Lung (tissue), 12 donors: ENCODE results near the gene PRM3. TPM values are rescaled to one million over a fixed set of nuclear protein-coding genes. Genes with fewer than 3 reads are reported as not detected.

ENCODE experiments used
- ATAC-seq: fragments of 200-7000 bp; cut with Tn5 transposase; one replicate; pipeline ENCODE4 v1.9.1; 2020; ENCODE audit warnings: moderate number of reproducible peaks; ENCODE audit not compliant: insufficient read depth, low FRiP score
- DNase-seq, 3 donors: peaks; one replicate each; pipeline ENCODE4 v3.0.0-alpha.2; 2013 to 2017
- H3K27ac ChIP-seq, 2 donors: one replicate each; pipeline ENCODE4 v1.5.1; 2013; ENCODE audit warnings: mild to moderate bottlenecking in 2 of 2, moderate library complexity in 2 of 2, control low read depth in 1 of 2, inconsistent platforms in 1 of 2, low read depth in 1 of 2, low read length in 1 of 2
- H3K27me3 ChIP-seq, 3 donors: one replicate each; pipeline ENCODE4 v1.5.1; 2013; ENCODE audit warnings: low read length in 2 of 3; ENCODE audit not compliant: control insufficient read depth in 3 of 3, insufficient read depth in 3 of 3
- H3K36me3 ChIP-seq, 4 donors: one replicate each; pipeline ENCODE4 v1.5.1; 2013; ENCODE audit warnings: low read length in 4 of 4, mild to moderate bottlenecking in 1 of 4, moderate library complexity in 1 of 4; ENCODE audit not compliant: control insufficient read depth in 4 of 4, insufficient read depth in 4 of 4
- H3K4me1 ChIP-seq, 5 donors: one replicate each; pipeline ENCODE4 v1.5.1; 2013; ENCODE audit warnings: low read length in 5 of 5, mild to moderate bottlenecking in 2 of 5, moderate library complexity in 1 of 5; ENCODE audit not compliant: control insufficient read depth in 5 of 5, insufficient read depth in 5 of 5
- H3K4me3 ChIP-seq: one replicate; pipeline ENCODE4 v1.5.1; 2013; ENCODE audit warnings: mild to moderate bottlenecking, control low read depth, moderate library complexity
- H3K9ac ChIP-seq, 2 donors: one replicate each; pipeline ENCODE4 v1.5.1; 2013; ENCODE audit warnings: low read length in 2 of 2, control low read depth in 1 of 2; ENCODE audit not compliant: insufficient read depth in 1 of 2
- H3K9me3 ChIP-seq, 4 donors: one replicate each; pipeline ENCODE4 v1.5.1; 2013; ENCODE audit warnings: low read length in 3 of 4, mild to moderate bottlenecking in 1 of 4, moderate library complexity in 1 of 4; ENCODE audit not compliant: control insufficient read depth in 4 of 4, insufficient read depth in 3 of 4
- WGBS, 2 donors: extraction: QIAGEN DNeasy Blood & Tissue Kit; methylation state at CpG; one replicate each; pipeline ENCODE4 v1.1.7; 2013; 5-methylcytosine and 5-hydroxymethylcytosine counted together
- polyA plus RNA-seq, 2 donors: library from polyadenylated mRNA; stranded (reverse); fragments of 200-250 nt; gene quantifications; one replicate each; pipeline ENCODE4 v1.2.1, GENCODE V29; 2013
- total RNA-seq, 2 donors: library from RNA; depleted of rRNA in 1 of 2; stranded (reverse); fragments of >200 nt in 1 of 2; gene quantifications; one replicate each; pipeline ENCODE4 v1.2.1, GENCODE V29; 2014 to 2021
- TF ChIP-seq, protein P1 (sequence below): IDR thresholded peaks from 2 replicates; pipeline ENCODE4 v1.5.1; 2012; ENCODE audit warnings: mild to moderate bottlenecking; ENCODE audit errors: control extremely low read depth, extremely low read depth
- donor health status: control.
- donor health status: control.
- donor health status: Bipolar disorder and iron deficiency.
- donor health status: healthy.
- donor health status: DM: yes; HTN: yes; CAD: no.

The PRM3 gene
- total and polyA plus RNA-seq, 4 donors: not detected

DNA sequence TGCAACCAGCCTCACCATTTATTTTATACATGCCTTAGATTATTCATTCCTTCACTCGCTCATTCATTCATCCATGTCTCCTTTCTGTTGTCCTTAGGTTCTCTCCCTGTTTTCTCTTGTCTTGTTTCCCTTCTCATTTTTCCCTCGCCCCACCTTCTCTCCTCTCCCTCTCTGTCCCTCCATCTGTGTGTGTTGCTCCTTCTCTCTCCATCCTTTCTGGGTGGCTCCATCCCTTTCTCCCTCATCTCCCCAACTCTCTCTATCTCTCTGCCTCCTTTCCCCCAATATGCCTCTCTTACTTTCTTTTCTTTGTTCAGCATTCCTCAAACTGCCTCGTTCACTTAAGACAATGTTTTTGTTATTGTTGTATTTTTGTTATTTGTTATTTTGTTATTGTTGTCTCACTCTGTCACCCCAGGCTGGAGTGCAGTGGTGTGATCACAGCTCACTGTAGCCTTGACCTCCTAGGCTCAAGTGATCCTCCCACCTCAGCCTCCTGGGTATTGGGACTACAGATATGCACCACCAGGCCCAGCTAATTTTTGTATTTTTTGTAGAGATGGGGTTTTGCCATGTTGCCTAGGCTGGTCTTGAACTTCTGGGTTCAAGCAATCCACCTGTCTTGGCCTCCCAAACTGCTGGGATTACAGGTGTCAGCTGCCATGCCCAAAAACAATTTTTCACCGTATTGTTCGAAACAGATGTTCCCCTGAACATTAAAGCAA, 31.8 kb downstream of the PRM3 start:
- 95% methylated on average over 5 of the region's 5 CpGs for WGBS, 2 donors

DNA sequence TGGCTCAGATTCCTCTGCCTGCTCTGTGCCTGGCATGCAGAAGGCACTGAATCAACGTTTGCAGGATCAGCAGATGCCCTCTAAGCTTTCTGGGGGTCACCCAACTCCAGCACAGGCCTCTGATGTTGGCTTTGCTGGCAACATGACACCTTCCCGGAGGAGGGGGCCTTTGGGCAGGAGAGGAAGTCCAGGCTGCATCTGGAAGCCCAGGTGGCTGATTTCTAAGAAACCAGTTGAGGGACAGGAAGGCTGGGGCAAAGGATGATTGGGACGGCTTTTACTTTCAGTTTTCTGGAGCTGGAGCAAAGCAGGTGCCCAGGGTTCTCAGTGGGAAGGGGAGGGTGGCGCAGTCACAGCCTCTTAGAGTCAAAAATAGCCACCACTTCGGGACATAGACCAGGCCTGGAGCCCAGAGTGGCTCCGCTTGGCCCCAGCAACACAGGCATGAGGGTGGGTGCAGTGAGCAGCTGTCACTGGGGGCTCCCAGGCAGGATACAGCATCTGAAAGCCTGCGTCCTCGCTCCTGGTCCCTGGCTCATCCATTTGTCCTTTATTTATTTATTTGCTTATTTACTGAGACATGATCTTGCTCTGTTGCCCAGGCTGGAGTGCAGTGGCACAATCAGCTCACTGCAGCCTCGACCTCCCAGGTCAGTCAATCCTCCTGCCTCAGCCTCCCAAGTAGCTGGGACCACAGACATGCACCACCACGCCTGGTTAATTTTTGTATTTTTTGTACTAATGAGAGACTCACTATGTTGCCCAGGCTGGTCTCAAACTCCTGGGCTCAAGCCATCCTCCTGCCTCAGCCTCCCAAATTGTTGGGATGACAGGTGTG, 32.6 kb downstream of the PRM3 start:
- 53 to 66% methylated on average over 10 of the region's 10 CpGs for WGBS, 2 donors
- H3K9ac ChIP-seq: no peak overlapping the region
- H3K36me3 ChIP-seq: no peaks in the 10 kb centered on the region
- ATAC-seq (no peak), DNase-seq (no peak)
- H3K27me3 ChIP-seq: no peaks in the 10 kb centered on the region
- H3K4me1 ChIP-seq: peaks cover 0 to 4% (median 0%) of the 10 kb centered on the region in 5 donors
- no peaks in the 10 kb centered on the region for H3K9me3 ChIP-seq
- no peak overlapping the region for H3K4me3 ChIP-seq
- TF ChIP-seq, protein P1, sequence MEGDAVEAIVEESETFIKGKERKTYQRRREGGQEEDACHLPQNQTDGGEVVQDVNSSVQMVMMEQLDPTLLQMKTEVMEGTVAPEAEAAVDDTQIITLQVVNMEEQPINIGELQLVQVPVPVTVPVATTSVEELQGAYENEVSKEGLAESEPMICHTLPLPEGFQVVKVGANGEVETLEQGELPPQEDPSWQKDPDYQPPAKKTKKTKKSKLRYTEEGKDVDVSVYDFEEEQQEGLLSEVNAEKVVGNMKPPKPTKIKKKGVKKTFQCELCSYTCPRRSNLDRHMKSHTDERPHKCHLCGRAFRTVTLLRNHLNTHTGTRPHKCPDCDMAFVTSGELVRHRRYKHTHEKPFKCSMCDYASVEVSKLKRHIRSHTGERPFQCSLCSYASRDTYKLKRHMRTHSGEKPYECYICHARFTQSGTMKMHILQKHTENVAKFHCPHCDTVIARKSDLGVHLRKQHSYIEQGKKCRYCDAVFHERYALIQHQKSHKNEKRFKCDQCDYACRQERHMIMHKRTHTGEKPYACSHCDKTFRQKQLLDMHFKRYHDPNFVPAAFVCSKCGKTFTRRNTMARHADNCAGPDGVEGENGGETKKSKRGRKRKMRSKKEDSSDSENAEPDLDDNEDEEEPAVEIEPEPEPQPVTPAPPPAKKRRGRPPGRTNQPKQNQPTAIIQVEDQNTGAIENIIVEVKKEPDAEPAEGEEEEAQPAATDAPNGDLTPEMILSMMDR: no peak
- H3K27ac ChIP-seq: peak overlapping the region in 1 of 2 donors; percentile 67

More for the DNA sequence above, 31.8 kb downstream of the PRM3 start:
- Histone ChIP-seq H3K27ac (no peak overlapping the region), H3K27me3 (no peaks in the 10 kb centered on the region), H3K36me3 (no peaks in the 10 kb centered on the region), H3K9me3 (no peaks in the 10 kb centered on the region), H3K4me3 (no peak overlapping the region), H3K9ac (no peak overlapping the region), H3K4me1 (peaks cover 0 to 2% (median 0%) of the 10 kb centered on the region in 5 donors)
- DNase-seq (no peak), ATAC-seq (no peak)
- TF ChIP-seq, protein P1: no peak

DNA sequence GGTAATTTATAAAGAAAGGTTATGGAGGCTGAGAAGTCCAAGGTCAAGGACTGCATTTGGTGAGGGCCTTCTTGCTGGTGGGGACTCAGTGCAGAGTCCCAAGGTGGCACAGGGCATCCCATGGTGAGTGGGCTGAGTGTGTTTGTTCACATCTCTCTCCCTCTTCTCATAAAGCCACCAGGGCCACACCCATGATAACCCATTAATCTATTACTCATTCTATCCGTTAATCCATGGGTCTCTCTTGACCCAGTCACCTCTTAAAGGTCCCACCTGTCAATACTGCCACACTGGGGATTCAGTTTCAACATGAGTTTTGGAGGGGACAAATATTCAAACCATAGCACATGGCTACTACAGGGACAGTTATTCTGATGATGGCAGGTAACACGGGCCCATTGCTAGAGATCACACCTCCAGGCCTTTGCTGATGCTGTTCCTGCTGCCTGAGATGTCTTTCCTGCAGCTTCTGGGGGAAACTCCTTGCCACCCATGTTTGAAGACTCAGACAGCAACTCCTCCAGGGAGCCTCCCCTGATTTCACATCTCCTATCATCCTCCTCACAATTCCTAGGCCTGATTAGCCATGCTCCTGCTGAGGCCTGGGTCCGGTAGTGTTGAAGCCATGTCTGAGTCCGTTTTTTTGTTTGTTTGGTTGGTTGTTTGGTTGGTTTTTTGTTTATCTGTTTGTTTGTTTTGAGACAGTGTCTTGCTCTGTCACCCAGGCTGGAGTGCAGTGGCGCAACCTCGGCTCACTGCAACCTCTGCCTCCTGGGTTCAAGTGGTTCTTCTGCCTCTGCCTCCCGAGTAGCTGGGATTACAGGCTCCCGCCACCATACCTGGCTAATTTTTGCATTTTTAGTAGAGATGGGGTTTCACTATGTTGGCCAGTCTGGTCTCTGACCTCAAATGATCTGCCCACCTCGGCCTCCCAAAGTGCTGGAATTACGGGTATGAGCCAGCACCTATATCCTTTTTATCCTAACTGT, 33.5 kb downstream of the PRM3 start:
- peaks cover 0 to 7% (median 0%) of the 10 kb centered on the region in 5 donors for H3K4me1 ChIP-seq
- H3K36me3 ChIP-seq: no peaks in the 10 kb centered on the region
- H3K27ac ChIP-seq: peak overlapping the region in 1 of 2 donors; percentile 67
- ATAC-seq (no peak), DNase-seq (no peak)
- WGBS, 2 donors: 83 to 87% methylated on average over 10 of the region's 10 CpGs
- TF ChIP-seq, protein P1: no peak
- H3K27me3 ChIP-seq: no peaks in the 10 kb centered on the region
- no peak overlapping the region for H3K9ac ChIP-seq
- H3K9me3 ChIP-seq: no peaks in the 10 kb centered on the region
- H3K4me3 ChIP-seq: no peak overlapping the region
